Measurements from ENCODE around the gene FXYD3.
"Not testable (repeated sequence)": the region's sequence is repeated elsewhere in the genome, so short reads cannot be mapped to it uniquely, and the experiment has no call there.

Gene FXYD3

DNA sequence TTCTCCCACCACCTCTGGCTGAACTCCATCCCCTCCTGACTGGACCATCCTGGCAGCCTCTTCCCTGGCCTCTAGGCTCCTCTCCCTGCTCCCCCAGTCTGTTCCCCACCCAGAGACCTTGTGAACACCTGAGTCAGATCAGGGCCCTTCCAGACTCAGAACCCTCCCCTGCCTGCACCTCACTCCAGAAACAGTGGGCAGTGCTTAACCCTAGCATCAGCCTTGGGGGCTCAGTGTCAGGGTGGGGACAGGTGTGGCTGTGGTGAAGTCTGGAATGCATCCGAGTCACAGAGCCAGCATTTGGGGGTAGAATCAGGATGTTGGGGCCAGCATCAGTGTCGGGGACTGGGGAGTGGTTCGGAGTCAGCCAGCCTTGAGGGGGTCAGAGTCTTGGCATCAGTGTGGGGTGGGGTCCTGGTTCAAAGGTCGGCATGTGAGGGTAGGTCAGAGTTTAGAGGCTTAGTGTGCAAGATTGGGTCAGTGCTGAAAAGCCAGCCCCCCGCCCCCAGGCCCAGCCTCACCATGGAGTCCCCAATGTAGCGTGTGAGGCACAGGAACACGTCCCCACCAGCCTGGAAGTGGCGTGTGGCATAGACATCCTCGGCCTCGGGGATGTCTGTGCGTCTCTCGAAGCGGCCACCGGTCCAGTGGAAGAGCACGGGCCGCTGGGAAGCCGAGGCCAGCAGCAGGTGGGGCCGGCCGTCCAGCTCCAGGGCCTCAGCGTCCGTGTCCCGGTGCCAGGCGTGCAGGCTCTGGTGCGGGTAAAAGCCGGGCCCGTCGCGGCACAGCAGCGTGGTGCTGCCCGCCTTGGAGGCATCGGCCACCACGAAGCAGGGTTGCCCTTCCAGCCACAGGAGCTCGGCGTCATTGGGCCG lies 10.4 kb downstream of the FXYD3 start:
- DNase-seq = no peak

- DNase-seq = no peak
These were observed 11.0 kb downstream of the FXYD3 start for GRCh38 chr19:35126624-35126959.

DNA sequence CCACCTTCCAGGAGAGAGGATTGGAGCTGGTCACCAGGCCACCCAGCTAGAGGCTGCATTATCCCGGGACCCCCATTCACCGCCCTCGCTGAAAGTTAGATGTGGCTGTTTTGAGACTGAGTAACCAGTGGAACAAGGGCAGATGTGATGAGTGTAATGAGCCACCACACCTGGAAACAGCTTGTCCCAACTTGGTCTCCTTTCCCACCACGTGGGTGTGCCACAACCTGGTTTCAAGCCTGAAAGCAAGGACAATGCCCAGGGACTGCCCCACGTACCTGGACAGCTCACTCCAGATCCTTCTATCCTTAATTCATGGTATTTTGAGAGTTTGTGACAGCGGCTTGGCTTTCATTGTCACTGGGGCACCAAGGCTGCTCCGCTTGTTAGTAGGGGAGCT lies 12.2 kb downstream of the FXYD3 start:
- DNase-seq = no peak

GRCh38 chr19:35128398-35129057 lies 12.9 kb downstream of the FXYD3 start:
- no peak for DNase-seq

GRCh38 chr19:35129724-35130274 lies 14.2 kb downstream of the FXYD3 start:
- DNase-seq = not testable (repeated sequence)

DNA sequence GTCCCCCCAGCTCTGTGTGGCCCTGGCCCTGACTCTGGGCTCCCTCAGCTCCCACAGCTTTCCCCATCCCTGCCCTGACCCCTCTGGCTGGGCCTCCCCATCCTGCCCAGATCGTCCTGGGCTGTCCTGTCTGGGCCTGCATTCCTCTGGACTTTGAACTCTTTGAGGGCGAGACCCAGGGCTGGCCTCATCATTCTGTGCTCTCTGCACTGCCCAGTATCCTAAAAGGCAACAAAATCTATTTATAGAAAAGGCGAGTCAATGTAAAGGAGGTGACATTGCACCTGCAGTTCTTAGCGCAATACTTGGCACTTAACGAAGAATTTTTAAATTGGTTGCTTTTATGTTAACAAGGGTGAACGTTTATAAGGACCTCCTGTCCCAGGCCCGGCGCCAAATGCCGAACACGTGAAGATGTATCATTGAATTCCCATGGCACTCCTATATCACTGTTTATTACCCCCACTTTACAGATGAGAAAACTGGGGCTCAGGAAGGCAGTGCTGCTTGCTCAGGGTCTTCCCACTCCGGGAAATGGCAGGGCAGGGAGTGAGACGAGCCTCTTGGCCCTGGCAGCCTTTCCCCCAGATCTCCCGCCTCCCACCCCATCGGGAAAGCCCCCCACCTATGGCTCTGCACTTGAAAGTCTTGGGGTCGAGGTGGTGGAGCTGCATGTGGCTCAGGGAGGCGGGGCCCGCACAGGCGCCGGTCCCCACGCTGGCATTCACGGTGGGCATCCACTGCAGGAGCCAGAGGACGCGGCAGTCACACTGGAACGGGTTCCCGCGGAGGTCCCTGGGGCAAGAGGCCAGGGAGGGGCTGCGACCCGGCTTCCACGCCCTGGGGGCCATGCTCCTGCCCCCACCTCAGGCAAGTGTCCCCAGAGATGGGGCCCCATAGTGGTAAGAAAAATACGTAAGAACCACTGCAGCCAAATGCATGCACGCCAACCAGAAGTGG lies 15.4 kb downstream of the FXYD3 start:
- no peak for DNase-seq

- DNase-seq = no peak
These were observed 16.6 kb downstream of the FXYD3 start for GRCh38 chr19:35132254-35132653.

DNA sequence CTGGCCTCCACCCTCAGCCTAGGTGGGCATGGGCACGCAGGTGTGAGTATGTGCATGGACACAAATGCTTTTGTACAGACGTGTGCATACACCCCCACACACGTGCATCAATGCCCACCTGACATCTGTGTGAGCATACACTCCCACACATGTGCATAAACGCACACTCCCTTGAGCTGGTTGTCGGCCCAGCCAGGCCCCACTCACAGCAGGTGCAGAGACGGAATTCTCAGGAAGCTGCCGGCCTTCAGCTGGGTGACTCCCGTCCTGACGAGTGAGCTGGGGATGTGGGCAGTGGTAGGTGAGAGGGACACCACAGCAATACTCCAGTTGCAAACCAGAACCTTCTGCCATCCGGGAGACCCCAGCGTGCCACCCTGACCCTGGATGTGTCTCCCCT lies 18.2 kb downstream of the FXYD3 start:
- DNase-seq = no peak

GRCh38 chr19:35134601-35135242 lies 19.1 kb downstream of the FXYD3 start, which contains the start of gene LGI4:
Gene LGI4, minus strand, starts transcription at chr19:35135059. Its CDS starts 379 bp downstream, at chr19:35134680.
- DNase-seq = no peak

DNA sequence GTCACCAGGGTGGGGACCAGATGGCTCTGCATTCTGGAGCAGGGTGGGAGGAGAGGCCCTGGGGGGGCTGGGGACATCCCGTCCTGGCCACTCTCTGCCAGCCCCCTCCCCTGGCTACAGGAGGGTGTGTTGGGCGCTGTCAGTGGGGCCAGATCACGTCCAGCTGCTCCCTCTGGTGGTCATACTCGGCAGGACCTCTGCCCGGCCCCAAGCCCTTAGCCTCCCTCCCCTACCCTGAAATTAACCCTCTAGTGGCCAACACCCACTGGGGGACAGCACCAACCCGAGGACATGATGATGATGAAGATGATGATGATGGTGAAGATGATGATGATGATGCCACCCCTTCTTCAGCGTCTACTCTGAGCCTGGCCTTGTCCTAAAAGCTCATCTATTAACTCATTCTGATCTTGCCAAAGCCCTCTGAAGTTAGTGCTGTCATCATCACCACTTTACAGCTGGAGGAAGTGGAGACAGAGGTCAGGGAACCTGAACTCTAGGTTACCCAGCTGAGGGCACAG lies 19.8 kb downstream of the FXYD3 start:
- no peak for DNase-seq

- no peak for DNase-seq
These were observed 20.6 kb downstream of the FXYD3 start for GRCh38 chr19:35136231-35136630.

- no peak for DNase-seq
These were observed 21.5 kb downstream of the FXYD3 start for GRCh38 chr19:35136977-35137702.

DNA sequence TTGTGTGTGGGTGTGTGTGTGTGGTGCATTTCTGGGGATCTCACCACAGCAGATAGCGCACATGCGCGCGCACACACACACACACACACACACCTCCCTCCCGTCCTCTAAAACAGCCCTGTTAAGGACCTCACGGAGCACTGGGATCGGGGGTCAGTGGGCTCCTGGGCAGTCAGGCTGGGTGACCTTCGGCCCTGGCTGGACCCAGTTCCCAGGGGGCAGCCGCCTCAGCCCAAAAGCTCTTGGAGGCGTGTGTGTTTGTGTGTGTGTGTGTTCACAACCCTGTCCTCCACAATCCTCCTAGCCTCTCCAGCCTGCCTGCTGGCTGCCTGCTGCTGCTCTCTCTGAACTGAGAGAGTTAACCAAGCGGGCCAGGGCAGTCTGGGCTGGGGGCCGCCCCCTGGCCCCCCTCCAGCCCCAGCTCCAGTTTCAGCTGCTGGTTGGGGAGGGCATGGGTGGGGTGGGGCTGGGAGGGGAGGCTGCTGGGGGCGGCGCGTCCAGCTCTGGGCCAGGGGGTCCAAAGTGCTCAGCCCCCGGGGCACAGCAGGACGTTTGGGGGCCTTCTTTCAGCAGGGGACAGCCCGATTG lies 22.8 kb downstream of the FXYD3 start, which contains the start of gene FXYD1:
Gene FXYD1 (plus strand): TSS at position 520 of the 588 bp plus-strand sequence. CDS start 1,256 bp downstream, outside the sequence.
- no peak for DNase-seq

GRCh38 chr19:35140207-35140961 lies 24.8 kb downstream of the FXYD3 start:
- DNase-seq = no peak

- DNase-seq = no peak
These were observed 25.6 kb downstream of the FXYD3 start for GRCh38 chr19:35140962-35141836.

- no peak for DNase-seq
These were observed 26.4 kb downstream of the FXYD3 start for GRCh38 chr19:35141837-35142605.

GRCh38 chr19:35142606-35143230 lies 27.1 kb downstream of the FXYD3 start:
- no peak for DNase-seq
